Osteocyte (in vitro differentiated cells): ENCODE data around the gene CNNM2. TPM values are rescaled to one million over a fixed set of nuclear protein-coding genes. Genes with fewer than 3 reads are reported as not detected.
"Not testable (repeated sequence)": the region's sequence is repeated elsewhere in the genome, so short reads cannot be mapped to it uniquely, and the experiment has no call there.

Experiments
- DNase-seq: peaks from one replicate; pipeline ENCODE4 v3.0.0; 2021; ENCODE audit warnings: mixed read lengths; ENCODE audit not compliant: unreplicated experiment; ENCODE audit errors: extremely low spot score
- H3K27ac Mint-ChIP-seq: one replicate; pipeline ENCODE4 v1.8.0; 2021; ENCODE audit warnings: mild to moderate bottlenecking, mixed read lengths; ENCODE audit not compliant: unreplicated experiment
- H3K27me3 Mint-ChIP-seq: one replicate; pipeline ENCODE4 v1.8.0; 2021; ENCODE audit warnings: mixed read lengths; ENCODE audit not compliant: unreplicated experiment
- H3K36me3 Mint-ChIP-seq: one replicate; pipeline ENCODE4 v1.8.0; 2021; ENCODE audit warnings: mixed read lengths; ENCODE audit not compliant: unreplicated experiment
- H3K4me1 Mint-ChIP-seq: one replicate; pipeline ENCODE4 v1.8.0; 2021; ENCODE audit warnings: mixed read lengths; ENCODE audit not compliant: unreplicated experiment
- H3K4me3 Mint-ChIP-seq: one replicate; pipeline ENCODE4 v1.8.0; 2021; ENCODE audit warnings: mild to moderate bottlenecking, moderate library complexity, mixed read lengths; ENCODE audit not compliant: unreplicated experiment
- H3K9me3 Mint-ChIP-seq: one replicate; pipeline ENCODE4 v1.8.0; 2021; ENCODE audit warnings: mixed read lengths; ENCODE audit not compliant: unreplicated experiment
- total RNA-seq: library from RNA; stranded (reverse); gene quantifications from 2 replicates; pipeline ENCODE4 v1.2.1, GENCODE V29; 2021
- TF ChIP-seq, protein P1 (sequence below): fragments of 200-600 bp; sonication (generic); IDR thresholded peaks from 2 replicates; pipeline ENCODE4 v1.5.0; 2021; ENCODE audit warnings: antibody characterized with exemption, mild to moderate bottlenecking, moderate library complexity

Gene CNNM2
- total RNA-seq, 1 donor from 2014 or later: 11.7 TPM

DNA sequence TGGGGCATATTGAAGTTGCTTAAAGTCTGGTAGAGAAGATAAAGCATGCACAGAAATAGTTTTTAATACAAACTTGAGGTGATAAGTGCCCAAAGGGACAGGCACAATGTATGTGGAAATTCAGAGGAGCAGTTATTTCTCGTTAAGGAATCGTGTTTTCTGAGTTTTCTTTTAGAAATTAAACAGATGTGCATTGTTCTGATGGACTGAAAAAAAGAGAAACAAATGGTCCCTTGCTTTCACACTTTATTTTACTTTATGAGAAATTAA, 45.6 kb downstream of the CNNM2 start:
- no peaks in the 10 kb centered on the region for H3K36me3 Mint-ChIP-seq
- H3K27me3 Mint-ChIP-seq: no peaks in the 10 kb centered on the region
- no peak overlapping the region for H3K4me3 Mint-ChIP-seq
- H3K27ac Mint-ChIP-seq: no peak overlapping the region
- no peaks in the 10 kb centered on the region for H3K9me3 Mint-ChIP-seq
- no peak for DNase-seq
- TF ChIP-seq, protein P1, sequence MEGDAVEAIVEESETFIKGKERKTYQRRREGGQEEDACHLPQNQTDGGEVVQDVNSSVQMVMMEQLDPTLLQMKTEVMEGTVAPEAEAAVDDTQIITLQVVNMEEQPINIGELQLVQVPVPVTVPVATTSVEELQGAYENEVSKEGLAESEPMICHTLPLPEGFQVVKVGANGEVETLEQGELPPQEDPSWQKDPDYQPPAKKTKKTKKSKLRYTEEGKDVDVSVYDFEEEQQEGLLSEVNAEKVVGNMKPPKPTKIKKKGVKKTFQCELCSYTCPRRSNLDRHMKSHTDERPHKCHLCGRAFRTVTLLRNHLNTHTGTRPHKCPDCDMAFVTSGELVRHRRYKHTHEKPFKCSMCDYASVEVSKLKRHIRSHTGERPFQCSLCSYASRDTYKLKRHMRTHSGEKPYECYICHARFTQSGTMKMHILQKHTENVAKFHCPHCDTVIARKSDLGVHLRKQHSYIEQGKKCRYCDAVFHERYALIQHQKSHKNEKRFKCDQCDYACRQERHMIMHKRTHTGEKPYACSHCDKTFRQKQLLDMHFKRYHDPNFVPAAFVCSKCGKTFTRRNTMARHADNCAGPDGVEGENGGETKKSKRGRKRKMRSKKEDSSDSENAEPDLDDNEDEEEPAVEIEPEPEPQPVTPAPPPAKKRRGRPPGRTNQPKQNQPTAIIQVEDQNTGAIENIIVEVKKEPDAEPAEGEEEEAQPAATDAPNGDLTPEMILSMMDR: no peak
- H3K4me1 Mint-ChIP-seq: peaks cover 20% of the 10 kb centered on the region

DNA sequence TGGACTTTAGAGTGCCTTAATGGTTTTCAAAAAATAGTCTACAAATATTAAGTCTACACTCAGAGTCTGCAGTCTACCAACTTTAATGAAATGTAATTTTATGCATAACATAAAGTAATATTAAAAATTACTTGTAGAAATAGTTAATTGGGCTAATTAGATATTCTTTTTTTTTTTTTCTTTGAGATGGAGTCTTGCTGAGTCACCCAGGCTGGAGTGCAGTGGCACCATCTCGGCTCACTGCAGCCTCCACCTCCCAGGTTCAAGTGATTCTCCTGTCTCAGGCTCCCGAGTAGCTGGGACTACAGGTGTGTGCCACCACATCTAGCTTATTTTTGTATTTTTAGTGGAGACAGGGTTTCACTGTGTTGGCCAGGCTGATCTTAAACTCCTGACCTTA, 46.0 kb downstream of the CNNM2 start:
- H3K4me3 Mint-ChIP-seq, H3K27me3 Mint-ChIP-seq, DNase-seq, H3K27ac Mint-ChIP-seq, H3K9me3 Mint-ChIP-seq, H3K36me3 Mint-ChIP-seq: not testable (repeated sequence)
- H3K4me1 Mint-ChIP-seq: peaks cover 20% of the 10 kb centered on the region

DNA sequence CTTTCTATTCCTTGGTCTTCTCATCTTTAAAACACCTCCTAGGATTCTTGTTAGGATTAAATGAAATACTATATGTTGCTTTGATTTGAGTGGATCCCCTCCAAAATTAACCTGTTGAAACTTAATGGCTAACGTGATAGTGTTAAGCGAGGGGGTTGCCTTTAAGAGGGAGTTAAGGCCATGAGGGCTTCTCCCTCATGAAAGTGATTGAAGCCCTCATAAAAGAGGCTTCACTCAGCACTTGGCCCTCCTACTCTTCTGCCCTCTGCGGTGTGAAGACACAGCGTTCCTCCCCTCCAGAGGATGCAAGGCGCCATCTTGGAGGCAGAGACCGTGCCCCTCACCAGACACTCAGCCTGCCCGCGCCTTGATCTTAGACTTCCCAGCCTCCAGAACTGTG, 46.6 kb downstream of the CNNM2 start:
- DNase-seq: no peak
- Mint-ChIP-seq H3K4me3 (no peak overlapping the region), H3K27ac (no peak overlapping the region), H3K4me1 (peaks cover 20% of the 10 kb centered on the region), H3K36me3 (no peaks in the 10 kb centered on the region), H3K27me3 (no peaks in the 10 kb centered on the region), H3K9me3 (no peaks in the 10 kb centered on the region)
- TF ChIP-seq, protein P1: no peak

DNA sequence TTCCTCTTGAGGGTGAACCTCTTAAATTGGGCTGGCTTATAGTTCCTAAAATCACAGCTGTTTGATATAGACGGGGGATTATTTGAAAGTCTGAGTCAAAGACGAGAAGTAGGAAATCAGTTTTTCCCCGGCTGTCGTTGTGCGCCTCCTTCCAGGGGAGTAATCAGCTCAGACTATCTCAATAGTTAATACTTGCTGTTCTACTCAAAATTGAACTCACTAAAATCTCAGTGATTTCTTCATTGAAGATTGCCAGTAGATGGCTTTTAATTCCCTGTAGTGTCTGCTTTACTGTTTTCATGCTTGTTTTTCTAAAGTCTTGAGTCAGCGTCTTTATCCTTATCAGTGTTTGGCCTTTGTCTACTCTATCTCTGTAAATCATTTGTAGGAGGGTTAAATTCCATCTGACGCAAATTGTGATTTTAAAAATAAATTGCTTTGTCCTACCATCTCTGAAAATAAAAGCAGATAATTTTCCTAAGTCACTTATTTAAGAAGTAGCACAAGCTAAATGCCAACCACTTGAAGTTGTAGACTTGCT, 47.3 kb downstream of the CNNM2 start:
- Mint-ChIP-seq H3K9me3 (no peaks in the 10 kb centered on the region), H3K4me3 (no peak overlapping the region), H3K4me1 (peaks cover 20% of the 10 kb centered on the region), H3K27me3 (no peaks in the 10 kb centered on the region), H3K27ac (no peak overlapping the region), H3K36me3 (no peaks in the 10 kb centered on the region)
- no peak for DNase-seq
- TF ChIP-seq, protein P1: no peak

DNA sequence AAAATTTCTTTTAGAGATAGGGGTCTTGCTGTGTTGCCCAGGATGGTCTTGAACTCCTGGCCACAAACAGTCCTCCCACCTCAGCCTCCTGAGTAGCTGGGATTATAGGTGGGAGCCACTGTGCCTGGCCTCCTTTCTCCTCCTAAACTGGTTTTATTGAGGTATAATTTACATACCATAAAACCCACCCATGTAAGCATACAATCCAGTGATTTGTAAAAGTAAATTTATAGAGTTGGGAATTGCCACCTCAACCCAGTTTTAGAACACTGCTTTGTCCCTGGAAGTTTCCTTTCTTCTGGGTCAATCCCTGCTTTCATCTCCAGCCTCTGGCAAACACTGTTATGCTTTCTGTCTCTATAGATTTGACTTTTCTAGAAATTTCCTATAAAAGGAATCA, 49.0 kb downstream of the CNNM2 start:
- Mint-ChIP-seq H3K27ac (no peak overlapping the region), H3K4me1 (peaks cover 17% of the 10 kb centered on the region), H3K9me3 (no peaks in the 10 kb centered on the region), H3K4me3 (no peak overlapping the region), H3K27me3 (no peaks in the 10 kb centered on the region), H3K36me3 (no peaks in the 10 kb centered on the region)
- no peak for DNase-seq
- TF ChIP-seq, protein P1: no peak
